Stimulated activated CD8-positive, alpha-beta memory T cell treated with anti-CD3 and anti-CD28 coated beads, Interleukin-7, amount 100 ng/mL, for 4 hours (primary cell): ENCODE results near the gene ATP6V1A.
A peak's percentile ranks its signal among the peaks of the same experiment; 100 is the strongest.
"Not testable (repeated sequence)": the region's sequence is repeated elsewhere in the genome, so short reads cannot be mapped to it uniquely, and the experiment has no call there.

ENCODE experiments used
- DNase-seq, 2 donors: peaks; one replicate each; pipeline ENCODE4 v3.0.0-alpha.2; 2020; ENCODE audit warnings: low read depth in 2 of 2

ATP6V1A gene

GRCh38 chr3:113828600-113828999, 81.8 kb downstream of the ATP6V1A start:
- no peak for DNase-seq

- no peak for DNase-seq
Observed at GRCh38 chr3:113829576-113830354, 82.9 kb downstream of the ATP6V1A start.

DNA sequence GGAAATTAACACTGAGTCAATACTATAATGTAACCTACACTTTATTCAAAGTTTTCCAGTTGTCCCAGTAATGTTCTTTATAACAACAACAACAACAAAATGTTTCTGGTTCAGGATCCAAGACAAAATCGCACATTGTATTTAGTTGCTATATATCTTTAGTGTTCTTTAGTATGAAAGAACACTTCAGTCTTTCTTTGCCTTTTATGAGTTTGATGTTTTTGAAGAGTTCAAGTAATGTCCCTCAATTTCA, 84.2 kb downstream of the ATP6V1A start:
- no peak for DNase-seq

- no peak for DNase-seq
Observed at GRCh38 chr3:113832477-113833164, 85.8 kb downstream of the ATP6V1A start.

DNA sequence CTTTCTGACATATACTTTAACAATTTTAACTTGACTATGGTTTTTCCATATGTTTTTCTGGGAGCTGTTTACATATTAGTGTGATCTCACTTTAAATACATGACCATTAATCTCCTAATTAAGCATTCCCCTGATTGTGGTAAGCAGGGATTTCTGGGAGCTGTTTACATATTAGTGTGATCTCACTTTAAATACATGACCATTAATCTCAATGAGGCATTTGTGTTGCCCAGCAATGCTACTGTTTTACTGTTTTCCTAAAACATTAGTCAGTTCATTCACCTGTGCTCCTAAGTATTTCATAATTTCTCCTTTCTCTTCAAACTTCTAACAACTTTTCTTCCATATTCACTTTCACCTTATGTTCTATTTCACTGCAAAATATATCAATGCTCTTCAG, 88.1 kb downstream of the ATP6V1A start:
- DNase-seq: no peak

GRCh38 chr3:113838631-113839209, 91.9 kb downstream of the ATP6V1A start, which contains the start of gene GRAMD1C:
TSS of gene GRAMD1C (plus strand) at chr3:113838788. CDS start at chr3:113838910, 122 bp downstream.
- peak; percentile 67 to 82 for DNase-seq

DNA sequence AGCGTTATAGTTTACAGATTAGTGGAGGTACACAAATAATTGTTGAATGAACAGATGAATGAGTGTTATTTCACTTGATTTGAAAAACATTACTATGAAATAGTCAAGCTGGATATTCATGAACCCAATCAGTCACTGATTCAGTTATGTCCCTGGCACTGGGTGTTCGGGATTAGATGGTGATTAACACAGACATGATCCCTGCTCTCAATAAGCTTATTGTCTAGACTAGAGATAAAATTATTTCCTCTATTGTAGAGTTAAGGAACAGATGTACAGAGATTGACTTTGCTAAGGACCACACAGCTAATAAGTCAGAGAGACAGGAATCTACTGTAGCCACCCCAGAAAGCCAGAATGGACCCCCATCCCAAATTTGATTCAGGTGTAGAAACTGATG, 92.7 kb downstream of the ATP6V1A start:
- no peak for DNase-seq

- no peak for DNase-seq
Observed at GRCh38 chr3:113844622-113845222, 97.9 kb downstream of the ATP6V1A start.

GRCh38 chr3:113847247-113847646, 100.4 kb downstream of the ATP6V1A start:
- DNase-seq: no peak

DNA sequence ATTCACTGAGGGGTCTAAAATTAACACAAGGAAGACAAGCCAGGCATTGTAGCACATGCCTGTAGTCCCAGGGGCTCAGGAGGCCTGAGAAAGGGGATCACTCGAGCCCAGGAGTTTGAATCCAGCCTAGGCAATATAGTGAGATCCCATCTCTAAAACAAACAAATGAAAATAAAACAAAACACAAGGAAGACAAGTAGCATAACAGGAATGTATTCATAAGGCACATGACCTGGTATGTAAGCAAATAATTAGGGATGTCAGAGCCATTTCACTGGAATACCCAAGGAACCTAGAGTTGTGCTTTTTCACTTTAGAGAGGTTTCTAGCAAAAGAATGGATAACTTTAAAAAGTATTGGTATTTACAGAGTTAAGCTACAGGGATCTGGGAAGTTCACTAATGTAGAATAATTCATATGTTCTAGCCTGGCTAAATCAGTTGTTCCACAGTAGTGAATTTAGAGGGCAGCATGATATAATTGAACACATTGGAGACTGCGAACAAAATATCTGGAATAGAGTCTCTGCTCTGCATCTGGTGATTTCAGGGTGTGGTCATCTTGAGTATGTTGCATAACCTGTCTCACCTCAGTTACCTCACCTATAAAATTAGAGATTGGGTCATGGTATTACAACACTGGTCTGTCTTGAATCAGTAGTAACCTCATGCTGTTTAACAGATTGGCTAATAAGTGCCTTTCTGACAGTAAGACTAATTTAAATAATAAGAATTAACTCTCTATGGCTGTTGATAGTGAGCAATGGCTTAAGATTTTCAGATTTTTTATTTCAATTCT, 101.0 kb downstream of the ATP6V1A start:
- DNase-seq: no peak

- not testable (repeated sequence) for DNase-seq
Observed at GRCh38 chr3:113849071-113849470, 102.2 kb downstream of the ATP6V1A start.

DNA sequence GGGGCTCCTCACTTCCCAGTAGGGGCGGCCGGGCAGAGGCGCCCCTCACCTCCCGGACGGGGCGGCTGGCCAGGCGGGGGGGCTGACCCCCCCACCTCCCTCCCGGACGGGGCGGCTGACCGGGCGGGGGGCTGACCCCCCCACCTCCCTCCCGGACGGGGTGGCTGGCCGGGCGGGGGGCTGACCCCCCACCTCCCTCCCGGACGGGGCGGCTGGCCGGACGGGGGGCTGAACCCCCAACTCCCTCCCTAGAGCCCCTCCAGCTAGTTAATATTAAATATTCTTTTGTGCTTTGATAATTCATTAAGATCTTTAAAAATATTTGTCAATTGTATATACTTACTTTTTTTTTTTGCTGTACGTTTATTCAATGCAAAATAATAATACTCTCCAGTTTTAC, 103.0 kb downstream of the ATP6V1A start:
- DNase-seq: not testable (repeated sequence)

DNA sequence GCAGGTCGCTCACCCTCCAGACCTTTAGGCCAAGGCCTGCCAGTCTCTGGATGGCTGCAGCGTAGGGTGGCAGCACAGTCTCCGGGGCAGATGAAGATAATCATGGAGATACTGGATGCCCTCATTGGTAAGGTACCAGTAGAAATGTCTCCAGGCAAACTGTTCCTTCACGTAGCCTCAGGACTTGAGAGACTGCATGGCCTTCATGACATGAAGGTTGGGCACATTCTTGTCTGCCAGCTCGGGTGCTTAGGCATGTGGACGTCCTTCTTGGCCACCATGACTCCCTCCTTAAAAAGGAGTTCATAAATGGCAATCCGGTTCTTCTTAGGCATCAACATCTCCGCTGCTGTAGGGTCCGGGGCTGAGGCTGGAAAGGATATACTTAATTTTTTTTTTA, 103.6 kb downstream of the ATP6V1A start:
- DNase-seq: not testable (repeated sequence)

- DNase-seq: no peak
Observed at GRCh38 chr3:113852506-113852905, 105.7 kb downstream of the ATP6V1A start.
